GM23338 (cell line): ENCODE measurements around the gene NTN3. TPM values are rescaled to one million over a fixed set of nuclear protein-coding genes. Genes with fewer than 3 reads are reported as not detected.

Experiments
- ATAC-seq: fragments of 200-7000 bp; cut with Tn5 transposase; 3 replicates; pipeline ENCODE4 v1.9.1; 2020
- DNase-seq: peaks from one replicate; pipeline ENCODE4 v3.0.0-alpha.2; 2015; ENCODE audit warnings: low spot score
- H2AFZ ChIP-seq: fragments of 200-600 bp; sonication (generic); 2 replicates; pipeline ENCODE4 v1.8.0; 2016; ENCODE audit warnings: antibody characterized with exemption, mild to moderate bottlenecking, moderate library complexity
- H3F3A ChIP-seq: fragments of 200-600 bp; sonication (generic); replicated peaks from 2 replicates; pipeline ENCODE4 v1.8.0; 2017; ENCODE audit warnings: antibody characterized with exemption, mixed run types, low read depth
- H3K27ac ChIP-seq: fragments of 200-600 bp; sonication (generic); 2 replicates; pipeline ENCODE4 v1.6.1; 2016; ENCODE audit warnings: low read depth
- H3K27me3 ChIP-seq: fragments of 200-600 bp; sonication (generic); 2 replicates; pipeline ENCODE4 v1.8.0; 2016; ENCODE audit warnings: mild to moderate bottlenecking, mixed run types, moderate library complexity; ENCODE audit not compliant: insufficient read depth
- H3K36me3 ChIP-seq: fragments of 200-600 bp; sonication (generic); 2 replicates; pipeline ENCODE4 v1.8.0; 2016; ENCODE audit warnings: mild to moderate bottlenecking; ENCODE audit not compliant: insufficient read depth
- H3K4me1 ChIP-seq: fragments of 200-600 bp; sonication (generic); 2 replicates; pipeline ENCODE4 v1.8.0; 2016; ENCODE audit warnings: mild to moderate bottlenecking, moderate library complexity; ENCODE audit not compliant: insufficient read depth
- H3K4me2 ChIP-seq: fragments of 200-600 bp; sonication (generic); 2 replicates; pipeline ENCODE4 v1.7.1; 2017; ENCODE audit warnings: mixed run types
- H3K4me3 ChIP-seq: fragments of 200-600 bp; sonication (generic); 2 replicates; pipeline ENCODE4 v1.6.1; 2016; ENCODE audit warnings: mixed run types
- H3K79me2 ChIP-seq: fragments of 200-600 bp; sonication (generic); replicated peaks from 2 replicates; pipeline ENCODE4 v1.8.0; 2017; ENCODE audit warnings: mild to moderate bottlenecking; ENCODE audit not compliant: insufficient read depth
- H3K9me2 ChIP-seq: fragments of 200-600 bp; sonication (generic); 2 replicates; pipeline ENCODE4 v1.8.0; 2017; ENCODE audit not compliant: insufficient read depth
- H4K20me1 ChIP-seq: fragments of 200-600 bp; sonication (generic); replicated peaks from 2 replicates; pipeline ENCODE4 v1.8.0; 2017; ENCODE audit warnings: mild to moderate bottlenecking; ENCODE audit not compliant: insufficient read depth
- H3K27ac Mint-ChIP-seq: 2 replicates; pipeline ENCODE4 v1.8.0; 2020; ENCODE audit warnings: inconsistent platforms, mild to moderate bottlenecking, moderate library complexity, mixed read lengths
- H3K27me3 Mint-ChIP-seq: 3 replicates; pipeline ENCODE4 v1.8.0; 2022; ENCODE audit warnings: low read depth, mild to moderate bottlenecking, moderate library complexity, mixed read lengths, inconsistent platforms; ENCODE audit not compliant: insufficient read depth, poor library complexity
- H3K36me3 Mint-ChIP-seq: 3 replicates; pipeline ENCODE4 v1.8.0; 2021; ENCODE audit warnings: low read depth, mild to moderate bottlenecking, inconsistent platforms, moderate library complexity, mixed read lengths
- H3K4me1 Mint-ChIP-seq: 3 replicates; pipeline ENCODE4 v1.8.0; 2020; ENCODE audit warnings: mild to moderate bottlenecking, inconsistent platforms, mixed read lengths
- H3K4me3 Mint-ChIP-seq: 3 replicates; pipeline ENCODE4 v1.8.0; 2021; ENCODE audit warnings: moderate library complexity, mild to moderate bottlenecking, inconsistent platforms, mixed read lengths
- H3K9me3 Mint-ChIP-seq: 3 replicates; pipeline ENCODE4 v1.8.0; 2020; ENCODE audit warnings: moderate library complexity, mild to moderate bottlenecking, inconsistent platforms, mixed read lengths
- CTCF ChIP-seq, 2 experiments: fragments of 200-600 bp in 1 of 2; sonication (generic) in 1 of 2; conservative IDR thresholded peaks; 2 replicates each; pipeline versions ENCODE4 v1.5.1 to v1.6.1; 2016 to 2017; ENCODE audit warnings: antibody characterized with exemption in 2 of 2, low read depth in 2 of 2, mild to moderate bottlenecking in 2 of 2, moderate library complexity in 1 of 2
- EZH2 ChIP-seq: fragments of 200-600 bp; sonication (generic); IDR thresholded peaks from one replicate; pipeline ENCODE4 v1.8.0; 2017; ENCODE audit warnings: antibody characterized with exemption, mild to moderate bottlenecking, low read depth; ENCODE audit not compliant: unreplicated experiment
- EZH2phosphoT487 ChIP-seq: fragments of 200-600 bp; sonication (generic); IDR thresholded peaks from one replicate; pipeline ENCODE4 v1.8.1; 2018; ENCODE audit warnings: antibody characterized with exemption; ENCODE audit not compliant: unreplicated experiment
- REST ChIP-seq: IDR thresholded peaks from one replicate; pipeline ENCODE4 v1.6.1; 2018; ENCODE audit warnings: antibody characterized with exemption; ENCODE audit not compliant: unreplicated experiment
- ZNF331 ChIP-seq: fragments of 250-450 bp; sonication (Bioruptor Pico); IDR thresholded peaks from 2 replicates; pipeline ENCODE4 v1.5.0; 2020; ENCODE audit warnings: low read depth, mild to moderate bottlenecking, moderate library complexity
- polyA plus RNA-seq: library from polyadenylated mRNA; unstranded; fragments of >200 nt; fragmentation: Nextera tagmentation; extraction: Ambion mirVana; gene quantifications from 2 replicates; pipeline ENCODE4 v1.2.1, GENCODE V29; 2016
- total RNA-seq: library from RNA; depleted of rRNA; stranded (reverse); fragments of >200 nt; shearing (Covaris generic); gene quantifications from 2 replicates; pipeline ENCODE4 v1.2.3, GENCODE V29; 2014

Gene NTN3
- total and polyA plus RNA-seq, 2 experiments from 2014 or later = 0.10 to 1.7 TPM

DNA sequence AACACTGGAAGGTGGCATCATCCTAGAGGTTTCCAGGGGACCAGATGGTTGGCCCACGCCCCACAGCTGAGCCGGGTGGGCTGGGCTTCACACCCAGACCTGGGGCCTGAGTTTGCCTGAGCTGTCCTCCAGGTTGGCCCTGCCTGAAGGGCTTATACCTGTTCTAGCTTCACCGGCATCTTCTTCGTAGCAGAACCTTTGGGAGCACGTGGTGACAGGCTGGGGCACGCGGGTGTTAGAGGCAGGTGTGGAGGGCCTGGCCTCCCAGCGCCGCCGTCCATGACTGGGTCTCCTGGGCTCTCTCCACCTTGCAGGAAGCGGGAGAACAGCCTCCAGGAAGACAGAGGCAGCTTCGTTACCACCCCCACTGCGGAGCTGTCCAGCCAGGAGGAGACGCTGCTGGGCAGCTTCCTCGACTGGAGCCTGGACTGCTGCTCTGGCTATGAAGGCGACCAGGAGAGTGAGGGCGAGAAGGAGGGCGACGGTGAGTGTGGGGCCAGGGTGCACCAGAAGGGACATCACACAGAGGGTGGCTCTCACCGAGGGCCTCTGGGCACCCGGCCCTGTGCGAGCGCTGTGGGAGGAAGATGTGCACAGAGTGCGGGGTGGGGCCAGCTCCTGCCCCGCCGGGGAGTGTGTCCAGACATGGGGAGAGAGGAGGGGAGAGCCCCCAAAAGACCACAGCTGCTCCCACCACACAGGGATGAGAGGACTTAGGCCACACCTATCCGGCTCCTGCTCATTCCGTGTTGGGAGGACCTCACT is 15.8 kb upstream of the NTN3 start:
- peaks cover 15% of the 10 kb centered on the region for H3K4me1 Mint-ChIP-seq
- peaks cover 6% of the 10 kb centered on the region; the same call in 1 of the 2 replicates for H3K36me3 ChIP-seq

More for the DNA sequence above, 15.8 kb upstream of the NTN3 start:
- TF ChIP-seq REST = no peak
- TF ChIP-seq ZNF331 (CRISPR knock-in tag) = no peak
- TF ChIP-seq CTCF (conservative IDR thresholded peaks at IDR 0.05; ENCODE audit: low read depth in 2 of 2) = 0 out of 4 replicates have a peak, but pooled peaks of 1 of the 2 experiments have one; percentile 4
- TF ChIP-seq EZH2 = no peak
- no peak for TF ChIP-seq EZH2phosphoT487
- peaks cover 5% of the 10 kb centered on the region; the same call in 1 of the 2 replicates for H3K4me1 ChIP-seq
- peaks cover 25% of the 10 kb centered on the region for H3K27me3 Mint-ChIP-seq
- H3K27me3 ChIP-seq = no peaks in the 10 kb centered on the region
- H3K27ac ChIP-seq = no peak overlapping the region
- no peaks in the 10 kb centered on the region for H3K79me2 ChIP-seq
- no peaks in the 10 kb centered on the region for H3K9me2 ChIP-seq
- no peak overlapping the region for H3K4me3 ChIP-seq
- H3F3A ChIP-seq = peaks cover 18% of the 10 kb centered on the region; the same call in 1 of the 2 replicates
- H2AFZ ChIP-seq = no peak overlapping the region
- no peaks in the 10 kb centered on the region for H3K9me3 Mint-ChIP-seq
- no peak overlapping the region for H3K27ac Mint-ChIP-seq
- ATAC-seq (no peak), DNase-seq (no peak)
- no peak overlapping the region for H3K4me2 ChIP-seq
- peaks cover 10% of the 10 kb centered on the region; the same call in 1 of the 2 replicates for H4K20me1 ChIP-seq
- H3K36me3 Mint-ChIP-seq = peaks cover 56% of the 10 kb centered on the region
- no peak overlapping the region for H3K4me3 Mint-ChIP-seq
